ENCODE data around the gene COL4A3.

The COL4A3 gene

GRCh38 chr2:227124811-227125210, 39.6 kb upstream of the COL4A3 start:
- no peak overlapping the region for H3K4me3 ChIP-seq (ENCODE audit: control insufficient read depth, low read depth, low read length)
- DNase-seq (ENCODE audit: low read depth): no peak
- no peak for TF ChIP-seq CTCF (conservative IDR thresholded peaks at IDR 0.05; ENCODE audit: control insufficient read depth, insufficient read depth, low read depth, low read length)

GRCh38 chr2:227125506-227125905, 38.9 kb upstream of the COL4A3 start:
- H3K4me3 ChIP-seq (ENCODE audit: control insufficient read depth, low read depth, low read length): no peak overlapping the region
- peak; percentile 16 for TF ChIP-seq CTCF (conservative IDR thresholded peaks at IDR 0.05; ENCODE audit: control insufficient read depth, insufficient read depth, low read depth, low read length)
- DNase-seq (ENCODE audit: low read depth): no peak

GRCh38 chr2:227127201-227127600, 37.2 kb upstream of the COL4A3 start:
- no peak for DNase-seq (ENCODE audit: low read depth)
- H3K4me3 ChIP-seq (ENCODE audit: control insufficient read depth, low read depth, low read length): no peak overlapping the region
- no peak for TF ChIP-seq CTCF (conservative IDR thresholded peaks at IDR 0.05; ENCODE audit: control insufficient read depth, insufficient read depth, low read depth, low read length)

GRCh38 chr2:227130636-227131035, 33.8 kb upstream of the COL4A3 start:
- no peak for TF ChIP-seq CTCF (conservative IDR thresholded peaks at IDR 0.05; ENCODE audit: control insufficient read depth, insufficient read depth, low read depth, low read length)
- H3K4me3 ChIP-seq (ENCODE audit: control insufficient read depth, low read depth, low read length): no peak overlapping the region
- no peak for DNase-seq (ENCODE audit: low read depth)

- no peak for TF ChIP-seq CTCF (conservative IDR thresholded peaks at IDR 0.05; ENCODE audit: control insufficient read depth, insufficient read depth, low read depth, low read length)
- peak; percentile 31 for DNase-seq (ENCODE audit: low read depth)
- no peak overlapping the region for H3K4me3 ChIP-seq (ENCODE audit: control insufficient read depth, low read depth, low read length)
Observed at GRCh38 chr2:227132986-227133385, 31.4 kb upstream of the COL4A3 start.

- DNase-seq (ENCODE audit: low read depth): peak; percentile 71
- no peak for TF ChIP-seq CTCF (conservative IDR thresholded peaks at IDR 0.05; ENCODE audit: control insufficient read depth, insufficient read depth, low read depth, low read length)
- H3K4me3 ChIP-seq (ENCODE audit: control insufficient read depth, low read depth, low read length): no peak overlapping the region
Observed at GRCh38 chr2:227134591-227134990, 29.8 kb upstream of the COL4A3 start.

- H3K4me3 ChIP-seq (ENCODE audit: control insufficient read depth, low read depth, low read length): no peak overlapping the region
- no peak for TF ChIP-seq CTCF (conservative IDR thresholded peaks at IDR 0.05; ENCODE audit: control insufficient read depth, insufficient read depth, low read depth, low read length)
- no peak for DNase-seq (ENCODE audit: low read depth)
Observed at GRCh38 chr2:227141301-227141700, 23.1 kb upstream of the COL4A3 start.

All from fibroblast of mammary gland (primary cell).